B cell (primary cell): ENCODE data around the gene FLRT1. TPM values are rescaled to one million over a fixed set of nuclear protein-coding genes. Genes with fewer than 3 reads are reported as not detected.

Source experiments
- ATAC-seq: fragments of 200-7000 bp; cut with Tn5 transposase; one replicate; pipeline ENCODE4 v1.10.0; 2021; ENCODE audit warnings: low read depth, mild to moderate bottlenecking, moderate number of reproducible peaks, moderate library complexity
- CTCF ChIA-PET: fragments of 350-600 bp; sonication (Branson Sonifier 250); formaldehyde crosslinking; loops from one replicate; lab custom pipeline; 2021; ENCODE audit warnings: antibody characterized with exemption, inconsistent platforms; lab: Charles Lee
- POLR2A ChIA-PET: fragments of 350-600 bp; sonication (Branson Sonifier 250); formaldehyde crosslinking; loops from one replicate; lab custom pipeline; 2021; ENCODE audit warnings: antibody characterized with exemption; lab: Charles Lee
- DNase-seq: peaks from one replicate; pipeline ENCODE4 v3.0.0; 2013
- H2AFZ ChIP-seq: 2 replicates; pipeline ENCODE4 v1.6.1; 2012; ENCODE audit warnings: mild to moderate bottlenecking, low read depth, low read length; ENCODE audit not compliant: insufficient read depth, poor library complexity, severe bottlenecking
- H3K27ac ChIP-seq, 2 donors: 1 replicate in 1 of 2; 2 replicates in 1 of 2; pipeline ENCODE4 v1.5.1; 2012 to 2013; ENCODE audit warnings: low read length in 2 of 2, mild to moderate bottlenecking in 2 of 2, moderate library complexity in 1 of 2
- H3K27me3 ChIP-seq, 4 experiments: fragments of 200-600 bp in 1 of 4; sonication (generic) in 1 of 4; replicated peaks in 1 of 4; 1 replicate in 2 of 4; 2 replicates in 2 of 4; pipeline versions ENCODE4 v1.6.1 to v1.7.0; 2013 to 2016; ENCODE audit warnings: low read length in 3 of 4, mild to moderate bottlenecking in 2 of 4, mixed read lengths in 1 of 4, moderate library complexity in 1 of 4; ENCODE audit not compliant: insufficient read depth in 4 of 4, control insufficient read depth in 3 of 4; ENCODE audit errors: control extremely low read depth in 1 of 4
- H3K36me3 ChIP-seq, 2 experiments: replicated peaks in 1 of 2; 1 replicate in 1 of 2; 2 replicates in 1 of 2; pipeline versions ENCODE4 v1.6.1 to v1.7.1; 2013; ENCODE audit warnings: low read length in 1 of 2; ENCODE audit not compliant: insufficient read depth in 2 of 2, control insufficient read depth in 1 of 2; ENCODE audit errors: control extremely low read depth in 1 of 2, extremely low read depth in 1 of 2
- H3K4me1 ChIP-seq, 2 donors: fragments of 200-600 bp in 1 of 2; sonication (generic) in 1 of 2; 1 replicate in 1 of 2; 2 replicates in 1 of 2; pipeline versions ENCODE4 v1.5.1 to v1.6.1; 2013 to 2017; ENCODE audit warnings: low read length in 2 of 2; ENCODE audit not compliant: control insufficient read depth in 2 of 2, insufficient read depth in 2 of 2
- H3K4me2 ChIP-seq: replicated peaks from 2 replicates; pipeline ENCODE3; 2012; ENCODE audit warnings: mild to moderate bottlenecking, low read depth, low read length; ENCODE audit not compliant: poor library complexity, severe bottlenecking
- H3K4me3 ChIP-seq, 5 experiments: fragments of 200-600 bp in 1 of 5; sonication (generic) in 1 of 5; 1 replicate in 3 of 5; 2 replicates in 2 of 5; pipeline versions ENCODE4 v1.5.1 to v1.7.0; 2011 to 2016; ENCODE audit warnings: low read length in 4 of 5, mild to moderate bottlenecking in 4 of 5, low read depth in 2 of 5, control low read depth in 1 of 5, moderate library complexity in 1 of 5; ENCODE audit not compliant: insufficient read depth in 1 of 5; ENCODE audit errors: control extremely low read depth in 1 of 5, extremely low read depth in 1 of 5
- H3K79me2 ChIP-seq: fragments of 200-600 bp; sonication (generic); one replicate; pipeline ENCODE4 v1.6.0; 2016; ENCODE audit warnings: low read length; ENCODE audit not compliant: control insufficient read depth, insufficient read depth
- H3K9ac ChIP-seq: fragments of 200-600 bp; sonication (generic); 2 replicates; pipeline ENCODE4 v1.6.1; 2017; ENCODE audit warnings: mild to moderate bottlenecking, low read length, moderate library complexity
- H3K9me3 ChIP-seq, 3 donors: one replicate each; pipeline versions ENCODE4 v1.6.1 to v1.7.1; 2013; ENCODE audit warnings: low read length in 2 of 3; ENCODE audit not compliant: control insufficient read depth in 2 of 3, insufficient read depth in 1 of 3; ENCODE audit errors: control extremely low read depth in 1 of 3
- H4K20me1 ChIP-seq: 2 replicates; pipeline ENCODE4 v1.6.0; 2012; ENCODE audit warnings: mild to moderate bottlenecking, low read length; ENCODE audit not compliant: insufficient read depth, control insufficient read depth, poor library complexity, severe bottlenecking
- H3K27ac Mint-ChIP-seq: one replicate; pipeline ENCODE4 v1.8.0; 2021; ENCODE audit warnings: mixed read lengths
- H3K27me3 Mint-ChIP-seq: one replicate; pipeline ENCODE4 v1.8.0; 2021; ENCODE audit warnings: mixed read lengths
- H3K4me1 Mint-ChIP-seq: one replicate; pipeline ENCODE4 v1.8.0; 2021; ENCODE audit warnings: mixed read lengths
- H3K4me3 Mint-ChIP-seq: one replicate; pipeline ENCODE4 v1.8.0; 2021; ENCODE audit warnings: mixed read lengths
- H3K9me3 Mint-ChIP-seq: one replicate; pipeline ENCODE4 v1.8.0; 2022; ENCODE audit warnings: mixed read lengths; ENCODE audit not compliant: insufficient read depth
- CTCF ChIP-seq: fragments of 200-600 bp; IDR thresholded peaks from one replicate; pipeline ENCODE4 v1.8.0; 2022; ENCODE audit warnings: antibody characterized with exemption, mild to moderate bottlenecking
- EZH2 ChIP-seq: IDR thresholded peaks from 2 replicates; pipeline ENCODE4 v1.6.1; 2012; ENCODE audit warnings: borderline replicate concordance, low read depth, mild to moderate bottlenecking, moderate library complexity, low read length; ENCODE audit not compliant: insufficient read depth, poor library complexity, severe bottlenecking
- WGBS: methylation state at CpG from one replicate; pipeline ENCODE4 v1.1.5; 2013; ENCODE audit warnings: missing lambda C conversion rate; ENCODE audit not compliant: insufficient coverage; 5-methylcytosine and 5-hydroxymethylcytosine counted together
- intact Hi-C: fragments of 100-400 bp; cut with micrococcal nuclease; formaldehyde crosslinking; loops from one replicate; pipeline ENCODE4 v1.10.0; 2022
- polyA plus RNA-seq: library from polyadenylated mRNA; depleted of rRNA; stranded (reverse); fragments of >200 nt; gene quantifications from 2 replicates; pipeline ENCODE4 v1.2.3, GENCODE V29; 2012
- total RNA-seq, 2 donors: library from RNA; stranded (reverse); fragments of 120-200 nt in 1 of 2; gene quantifications; 1 replicate in 1 of 2; 2 replicates in 1 of 2; pipeline versions ENCODE4 v1.2.3 to v1.2.4, GENCODE V29; 2013 to 2022

Gene FLRT1
- total and polyA plus RNA-seq, 2 donors (not counting 1 experiment from before 2014, with no cell fraction given) = not detected

GRCh38 chr11:64051297-64051696, 15.6 kb downstream of the FLRT1 start:
- POLR2A ChIA-PET = no interaction called here
- Mint-ChIP-seq H3K4me3 (no peak overlapping the region), H3K9me3 (no peaks in the 10 kb centered on the region), H3K27me3 (no peaks in the 10 kb centered on the region), H3K27ac (no peak overlapping the region), H3K4me1 (no peaks in the 10 kb centered on the region)
- intact Hi-C loops = no loop called here
- no peaks in the 10 kb centered on the region for H3K36me3 ChIP-seq
- no peaks in the 10 kb centered on the region for H3K79me2 ChIP-seq
- H3K4me3 ChIP-seq = no peak overlapping the region
- no peak overlapping the region for H3K4me2 ChIP-seq
- WGBS = 95% methylated on average over 19 of the region's 19 CpGs
- no peaks in the 10 kb centered on the region for H3K4me1 ChIP-seq
- ATAC-seq (no peak), DNase-seq (no peak)
- CTCF ChIA-PET = no interaction called here
- H3K9me3 ChIP-seq = no peaks in the 10 kb centered on the region
- no peak overlapping the region for H2AFZ ChIP-seq
- H3K27ac ChIP-seq = no peak overlapping the region
- no peaks in the 10 kb centered on the region for H4K20me1 ChIP-seq
- TF ChIP-seq EZH2 = no peak
- TF ChIP-seq CTCF = no peak
- H3K9ac ChIP-seq = no peak overlapping the region
- no peaks in the 10 kb centered on the region for H3K27me3 ChIP-seq

DNA sequence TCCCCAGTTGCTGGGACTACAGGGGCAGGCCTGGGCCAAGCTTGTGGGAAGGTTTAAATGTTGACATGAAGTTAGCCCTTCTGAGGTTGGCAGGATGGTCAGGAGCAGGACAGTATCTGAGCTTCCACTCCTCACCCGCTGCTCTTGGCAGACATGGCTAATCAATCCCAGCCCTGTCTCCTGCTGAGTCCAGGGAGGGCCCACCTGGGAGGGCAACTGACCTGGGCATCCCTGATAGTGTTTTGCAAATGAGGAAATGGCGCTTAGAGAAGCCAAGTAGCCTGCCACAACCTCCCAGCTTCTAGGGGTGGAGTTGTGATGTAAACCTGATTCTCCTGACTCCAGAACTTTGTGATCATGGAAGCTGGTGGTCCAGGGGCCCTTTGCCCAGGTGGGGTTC, 16.7 kb downstream of the FLRT1 start:
- 100% methylated on average over 1 of the region's 2 CpGs for WGBS
- POLR2A ChIA-PET = no interaction called here
- CTCF ChIA-PET = no interaction called here

More for the DNA sequence above, 16.7 kb downstream of the FLRT1 start:
- Mint-ChIP-seq H3K27ac (no peak overlapping the region), H3K27me3 (no peaks in the 10 kb centered on the region), H3K9me3 (no peaks in the 10 kb centered on the region), H3K4me1 (no peaks in the 10 kb centered on the region), H3K4me3 (no peak overlapping the region)
- Histone ChIP-seq H3K79me2 (no peaks in the 10 kb centered on the region), H3K36me3 (no peaks in the 10 kb centered on the region), H3K4me3 (no peak overlapping the region), H3K27me3 (no peaks in the 10 kb centered on the region), H3K4me2 (no peak overlapping the region), H4K20me1 (no peaks in the 10 kb centered on the region), H3K4me1 (no peaks in the 10 kb centered on the region), H3K9ac (no peak overlapping the region), H3K9me3 (no peaks in the 10 kb centered on the region), H3K27ac (no peak overlapping the region), H2AFZ (no peak overlapping the region)
- no peak for TF ChIP-seq EZH2
- no peak for TF ChIP-seq CTCF
- DNase-seq (no peak), ATAC-seq (no peak)
- intact Hi-C loops = no loop called here
